Body of pancreas (tissue), 4 donors: ENCODE measurements around the gene ACBD6. TPM values are rescaled to one million over a fixed set of nuclear protein-coding genes. Genes with fewer than 3 reads are reported as not detected.

Experiments
- ATAC-seq: fragments of 150-250 bp; one replicate; pipeline ENCODE4 v1.9.1; 2016
- DNase-seq, 4 donors: peaks; one replicate each; pipeline ENCODE4 v3.0.0-alpha.2; 2019
- H3K27ac ChIP-seq, 4 donors: fragments of 200-600 bp; sonication (generic); 1 replicate in 3 of 4; 2 replicates in 1 of 4; pipeline versions ENCODE4 v1.5.1 to v1.6.1; 2016 to 2019; ENCODE audit warnings: mild to moderate bottlenecking in 1 of 4, mixed read lengths in 1 of 4, moderate library complexity in 1 of 4
- H3K27me3 ChIP-seq, 2 donors: fragments of 200-600 bp; sonication (generic); one replicate each; pipeline ENCODE4 v1.6.0; 2016; ENCODE audit warnings: mild to moderate bottlenecking in 1 of 2
- H3K36me3 ChIP-seq, 2 donors: fragments of 200-600 bp; sonication (generic); replicated peaks in 1 of 2; 2 replicates each; pipeline ENCODE4 v1.5.1; 2016; ENCODE audit warnings: low read depth in 2 of 2; ENCODE audit not compliant: insufficient read depth in 1 of 2
- H3K4me1 ChIP-seq: fragments of 200-600 bp; sonication (generic); one replicate; pipeline ENCODE4 v1.6.0; 2016
- H3K4me3 ChIP-seq, 2 donors: fragments of 200-600 bp; sonication (generic); 1 replicate in 1 of 2; 2 replicates in 1 of 2; pipeline ENCODE4 v1.5.1; 2016 to 2019
- H3K9me3 ChIP-seq, 3 donors: fragments of 200-600 bp; sonication (generic); 1 replicate in 2 of 3; 2 replicates in 1 of 3; pipeline ENCODE4 v1.5.1; 2016
- POLR2A ChIP-seq, 3 donors: fragments of 450-650 bp; IDR thresholded peaks; one replicate each; pipeline ENCODE4 v1.6.1; 2016; ENCODE audit warnings: antibody characterized with exemption in 3 of 3, mild to moderate bottlenecking in 2 of 3
- WGBS, 2 donors: methylation state at CpG; one replicate each; pipeline ENCODE4 v1.1.5; 2017; 5-methylcytosine and 5-hydroxymethylcytosine counted together
- intact Hi-C: fragments of 100-400 bp; cut with DNase I; formaldehyde crosslinking; loops from one replicate; pipeline ENCODE4 v1.15.1; 2023
- microRNA-seq, 2 donors: library from miRNA; unstranded; fragments of <30 nt; microRNA quantifications; one replicate each; pipeline ENCODE4, GENCODE V29; 2016; ENCODE audit warnings: borderline number of aligned reads in 2 of 2, borderline replicate concordance in 2 of 2
- small RNA-seq: library from RNA; depleted of rRNA; stranded (forward); fragments of <200 nt; gene quantifications from one replicate; pipeline ENCODE3, GENCODE V24; 2016
- total RNA-seq, 2 donors: library from RNA; depleted of rRNA; stranded (reverse); fragments of >200 nt; gene quantifications; one replicate each; pipeline ENCODE4 v1.1.0, GENCODE V29; 2016
- TF ChIP-seq, protein P1 (sequence below), 7 experiments: fragments of 450-650 bp in 4 of 7; fragments of 200-600 bp in 3 of 7; sonication (generic) in 3 of 7; IDR thresholded peaks; one replicate each; pipeline ENCODE4 v1.5.1; 2016 to 2019; ENCODE audit warnings: antibody characterized with exemption in 7 of 7

ACBD6 gene
- total RNA-seq, 2 donors from 2014 or later = 37.4 to 49.4 TPM

DNA sequence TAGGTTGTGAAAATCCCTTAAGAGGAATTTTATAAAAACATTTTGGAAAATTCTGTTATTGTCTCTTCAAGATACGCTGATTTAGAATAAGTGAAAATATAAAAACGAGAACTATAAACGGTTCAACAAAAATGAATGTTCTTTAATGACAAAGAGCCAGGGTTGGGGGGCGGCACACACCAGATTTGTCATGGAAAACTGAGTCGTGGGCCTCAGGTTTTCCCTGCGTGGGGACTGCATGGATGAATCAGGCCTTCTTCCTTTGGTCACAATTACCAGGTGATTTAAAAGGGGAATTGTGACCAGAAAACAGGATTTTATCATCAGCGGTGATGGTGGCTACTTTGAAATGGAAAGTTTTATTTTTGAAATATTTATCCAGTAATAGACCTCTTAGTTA, 263.7 kb downstream of the ACBD6 start:
- WGBS, 2 donors = 40 to 50% methylated on average over 7 of the region's 7 CpGs
- Histone ChIP-seq H3K4me1 (peaks cover 27% of the 10 kb centered on the region), H3K27me3 (peaks cover 0 to 40% of the 10 kb centered on the region in 2 donors), H3K4me3 (no peak overlapping the region), H3K36me3 (no peaks in the 10 kb centered on the region), H3K27ac (no peak overlapping the region), H3K9me3 (no peaks in the 10 kb centered on the region)
- intact Hi-C loops = no loop called here
- no peak for DNase-seq
- ATAC-seq = no peak
- TF ChIP-seq POLR2A (IDR thresholded peaks at IDR 0.05) = no peak
- TF ChIP-seq, protein P1, sequence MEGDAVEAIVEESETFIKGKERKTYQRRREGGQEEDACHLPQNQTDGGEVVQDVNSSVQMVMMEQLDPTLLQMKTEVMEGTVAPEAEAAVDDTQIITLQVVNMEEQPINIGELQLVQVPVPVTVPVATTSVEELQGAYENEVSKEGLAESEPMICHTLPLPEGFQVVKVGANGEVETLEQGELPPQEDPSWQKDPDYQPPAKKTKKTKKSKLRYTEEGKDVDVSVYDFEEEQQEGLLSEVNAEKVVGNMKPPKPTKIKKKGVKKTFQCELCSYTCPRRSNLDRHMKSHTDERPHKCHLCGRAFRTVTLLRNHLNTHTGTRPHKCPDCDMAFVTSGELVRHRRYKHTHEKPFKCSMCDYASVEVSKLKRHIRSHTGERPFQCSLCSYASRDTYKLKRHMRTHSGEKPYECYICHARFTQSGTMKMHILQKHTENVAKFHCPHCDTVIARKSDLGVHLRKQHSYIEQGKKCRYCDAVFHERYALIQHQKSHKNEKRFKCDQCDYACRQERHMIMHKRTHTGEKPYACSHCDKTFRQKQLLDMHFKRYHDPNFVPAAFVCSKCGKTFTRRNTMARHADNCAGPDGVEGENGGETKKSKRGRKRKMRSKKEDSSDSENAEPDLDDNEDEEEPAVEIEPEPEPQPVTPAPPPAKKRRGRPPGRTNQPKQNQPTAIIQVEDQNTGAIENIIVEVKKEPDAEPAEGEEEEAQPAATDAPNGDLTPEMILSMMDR (IDR thresholded peaks at IDR 0.05) = no peak

Small RNA genes lying within 50 kb of the gene (microRNA-seq; reads per million reads assigned to microRNA genes)
- gene MIR3121 = 0 to 0.45 reads per million in 2 donors

Small RNA genes lying within 50 kb of the gene (small RNA-seq; reads per million reads assigned to genes)
- not detected for gene MIR3121
- not detected for gene RF00019

Other genes with a start within 250 kb of the ACBD6 start
- gene OVAAL, start 56.4 kb upstream of the ACBD6 start, total RNA-seq = not detected
- 10 to 100 TPM; 11.5 to 13.0 TPM for gene XPR1, start 129.4 kb upstream of the ACBD6 start, total RNA-seq